ENCODE data around the gene PLSCR5. TPM values are rescaled to one million over a fixed set of nuclear protein-coding genes. Genes with fewer than 3 reads are reported as not detected.
A peak's percentile ranks its signal among the peaks of the same experiment; 100 is the strongest.

The PLSCR5 gene
- total RNA-seq, 2 experiments from 2014 or later = not detected

DNA sequence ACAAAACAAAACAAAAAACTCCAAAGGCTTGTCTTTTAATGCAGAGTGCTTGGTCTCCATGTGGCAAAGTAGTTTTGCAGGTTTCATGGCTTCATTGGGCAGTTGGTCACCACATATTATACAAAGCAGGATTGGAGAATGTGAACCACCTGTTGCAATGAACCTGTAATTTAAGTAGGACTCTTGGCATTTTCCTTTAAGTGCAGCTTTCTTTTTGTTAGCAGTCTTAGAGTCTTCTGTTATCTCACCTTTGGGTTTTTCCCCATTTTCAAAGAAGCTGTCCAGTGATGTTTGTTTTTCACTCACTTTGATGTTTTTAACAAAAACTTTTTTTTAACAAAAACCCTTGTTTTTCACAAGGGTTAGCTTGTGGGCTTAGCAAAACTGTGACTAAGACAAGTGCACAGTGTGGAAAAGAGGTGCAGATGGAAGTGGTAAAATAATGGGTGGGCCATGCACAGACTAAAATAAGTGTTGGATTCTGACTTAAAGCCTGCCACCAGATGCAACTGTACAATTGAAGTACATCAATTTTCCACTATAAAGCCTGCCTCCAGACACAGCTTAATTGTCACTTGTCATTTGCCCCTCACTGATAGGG lies 57.8 kb downstream of the PLSCR5 start:
- peak overlapping the region; percentile 82 for H3K27ac Mint-ChIP-seq
- POLR2A ChIA-PET = interaction anchor here (1.0 kb wide), 1 partner anchor 49 kb away, joined by 3 read pairs; no protein-coding TSS in a partner anchor
- no peak for ATAC-seq (ENCODE audit: low read depth)
- DNase-seq = no peak
- peaks cover 15% of the 10 kb centered on the region for H3K36me3 Mint-ChIP-seq
- no peaks in the 10 kb centered on the region for H3K9me3 Mint-ChIP-seq
- no peaks in the 10 kb centered on the region for H3K27me3 Mint-ChIP-seq
- peaks cover 49% of the 10 kb centered on the region for H3K4me1 Mint-ChIP-seq
- peak overlapping the region; percentile 30 for H3K4me3 Mint-ChIP-seq

DNA sequence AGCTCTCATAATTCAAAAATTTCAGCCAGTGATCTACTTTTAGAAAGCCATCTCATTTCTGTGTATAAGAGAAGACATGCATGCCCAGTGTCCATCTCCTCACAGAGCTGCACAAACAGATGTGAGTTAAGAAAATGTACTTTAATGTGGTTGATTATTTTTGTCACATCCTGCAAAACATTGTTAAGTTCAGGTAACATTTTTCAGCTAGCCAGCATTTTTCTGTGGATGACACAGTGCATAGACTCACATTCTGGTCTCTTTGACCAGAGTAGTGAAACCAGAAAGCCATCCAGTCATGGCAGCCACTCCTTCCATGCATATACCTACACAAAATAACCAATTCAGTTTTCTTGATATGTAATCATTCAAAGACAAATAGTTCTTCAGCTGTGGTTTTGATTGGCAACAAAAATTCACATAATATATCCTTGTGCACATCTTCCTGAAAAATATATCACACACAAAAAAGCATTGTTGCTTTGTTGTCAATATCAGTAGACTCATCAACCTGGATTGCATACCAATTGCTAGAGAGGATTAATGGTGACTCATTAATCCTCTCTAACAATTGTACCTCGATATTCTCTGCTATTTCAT lies 58.7 kb downstream of the PLSCR5 start:
- no peak for DNase-seq
- POLR2A ChIA-PET = interaction anchor here (1.0 to 1.2 kb wide), 2 partner anchors 49 to 77 kb away, joined by 3 to 4 read pairs; partner anchors contain the start of gene PLSCR2
- ATAC-seq (ENCODE audit: low read depth) = no peak
- Mint-ChIP-seq H3K9me3 (no peaks in the 10 kb centered on the region), H3K27me3 (no peaks in the 10 kb centered on the region), H3K36me3 (peaks cover 24% of the 10 kb centered on the region), H3K4me3 (peak overlapping the region; percentile 44), H3K4me1 (peaks cover 54% of the 10 kb centered on the region), H3K27ac (peak overlapping the region; percentile 82)

DNA sequence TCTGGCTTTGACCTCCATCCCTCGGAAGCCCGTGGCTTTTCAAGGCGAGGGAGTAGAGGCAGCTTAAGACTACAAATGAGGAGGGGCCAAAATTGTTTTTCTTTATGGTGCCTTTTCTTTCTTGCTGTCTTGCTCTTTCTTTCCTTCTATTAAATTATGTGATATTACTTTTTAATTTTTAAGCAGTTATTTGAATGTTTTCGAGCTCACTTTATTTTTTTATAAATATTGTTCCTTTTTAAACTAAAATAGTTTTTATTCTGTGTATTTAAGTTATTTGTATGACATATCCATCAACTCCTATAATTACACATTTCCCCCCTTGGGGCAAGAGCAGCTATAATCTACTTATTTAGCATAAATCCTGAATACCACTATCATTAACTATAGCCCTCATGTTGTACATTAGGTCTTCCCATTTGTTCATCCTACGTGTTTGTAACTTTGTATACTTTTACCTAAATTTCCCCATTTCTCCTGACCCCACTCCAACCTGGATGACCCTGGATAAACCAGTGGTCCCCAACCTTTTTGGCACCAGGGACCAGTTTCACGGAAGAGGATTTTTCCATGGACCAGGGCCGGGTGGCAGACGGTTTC lies 60.1 kb downstream of the PLSCR5 start:
- POLR2A ChIA-PET = interaction anchor here (0.7 to 3.3 kb wide), 9 partner anchors 9 to 76 kb away, joined by 3 to 31 read pairs (median 5); partner anchors contain the start of gene PLSCR2
- H3K4me3 Mint-ChIP-seq = peak overlapping the region; percentile 100
- peaks cover 56% of the 10 kb centered on the region for H3K4me1 Mint-ChIP-seq
- DNase-seq (no peak), ATAC-seq (ENCODE audit: low read depth) (no peak)
- H3K9me3 Mint-ChIP-seq = no peaks in the 10 kb centered on the region
- peaks cover 37% of the 10 kb centered on the region for H3K36me3 Mint-ChIP-seq
- no peaks in the 10 kb centered on the region for H3K27me3 Mint-ChIP-seq
- peak overlapping the region; percentile 99 for H3K27ac Mint-ChIP-seq

DNA sequence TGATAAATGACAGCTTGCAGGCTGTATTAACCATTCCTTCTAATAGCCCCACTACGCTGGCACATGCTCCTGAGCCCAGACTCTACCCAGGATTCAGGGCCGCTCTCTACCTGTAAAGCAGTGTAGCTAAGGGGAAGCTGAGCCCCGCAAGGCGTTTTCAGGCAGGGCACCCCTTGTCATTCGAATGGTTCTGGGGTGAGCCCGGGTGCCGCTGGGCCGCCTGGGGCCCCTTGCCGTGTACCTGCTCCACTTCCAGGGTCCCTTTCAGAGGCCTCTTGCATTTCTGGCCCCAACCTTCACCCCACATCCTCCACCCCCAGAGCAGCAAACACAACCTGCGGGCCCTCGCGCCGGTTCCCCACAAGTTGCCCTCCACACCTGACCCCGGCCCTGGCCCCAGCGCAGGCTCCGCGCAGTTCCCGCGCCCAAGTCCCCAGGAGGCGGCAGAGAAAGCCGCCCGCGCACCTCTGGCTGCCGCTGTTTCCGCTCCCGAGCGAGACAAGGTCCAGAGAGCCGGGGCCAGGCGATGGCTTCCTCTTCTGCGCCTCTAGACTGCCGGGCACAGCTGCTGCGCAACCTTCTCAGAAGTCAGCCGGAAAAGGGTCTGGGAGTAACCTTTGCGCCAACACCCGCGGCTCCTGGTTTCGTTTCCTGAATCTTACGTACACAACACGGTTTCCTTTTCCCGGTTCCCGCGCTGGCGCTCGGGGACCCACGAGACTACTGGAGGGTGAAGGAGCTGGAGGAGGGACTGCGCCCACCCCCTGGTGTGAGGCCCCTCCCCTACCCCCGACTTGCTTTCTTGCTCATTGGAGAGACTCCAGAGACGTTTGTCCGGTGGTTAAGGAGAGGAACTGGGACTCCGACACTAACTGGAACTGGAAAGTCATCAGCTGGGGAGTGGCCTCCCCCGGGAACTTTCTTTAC lies 60.9 kb downstream of the PLSCR5 start, which contains the start of gene PLSCR1:
Gene PLSCR1 (minus strand): TSS at position 606 of the 927 bp plus-strand sequence. CDS start 8,055 bp downstream, outside the sequence.
- DNase-seq (peak; percentile 87), ATAC-seq (ENCODE audit: low read depth) (peak; percentile 88)
- Mint-ChIP-seq H3K36me3 (peaks cover 37% of the 10 kb centered on the region), H3K27me3 (no peaks in the 10 kb centered on the region), H3K27ac (peak within 1 kb of the TSS; percentile 99), H3K4me3 (peak within 1 kb of the TSS; percentile 100), H3K9me3 (no peaks in the 10 kb centered on the region), H3K4me1 (peaks cover 59% of the 10 kb centered on the region)
- POLR2A ChIA-PET = interaction anchor here (0.7 to 3.3 kb wide), 11 partner anchors 10 to 75 kb away, joined by 3 to 31 read pairs (median 4); partner anchors contain the start of gene PLSCR2

GRCh38 chr3:146543461-146544001 lies 61.6 kb downstream of the PLSCR5 start:
- Mint-ChIP-seq H3K27me3 (no peaks in the 10 kb centered on the region), H3K36me3 (peaks cover 41% of the 10 kb centered on the region), H3K4me3 (peak overlapping the region; percentile 100), H3K9me3 (no peaks in the 10 kb centered on the region), H3K4me1 (peaks cover 59% of the 10 kb centered on the region), H3K27ac (peak overlapping the region; percentile 99)
- ATAC-seq (ENCODE audit: low read depth) (no peak), DNase-seq (no peak)
- POLR2A ChIA-PET = interaction anchor here (0.8 to 3.3 kb wide), 7 partner anchors 11 to 74 kb away, joined by 3 to 31 read pairs (median 12); partner anchors contain the start of gene PLSCR2

GRCh38 chr3:146542978-146543377 lies 62.2 kb downstream of the PLSCR5 start:
- Mint-ChIP-seq H3K27ac (peak overlapping the region; percentile 99), H3K4me1 (peaks cover 58% of the 10 kb centered on the region), H3K36me3 (peaks cover 41% of the 10 kb centered on the region), H3K4me3 (peak overlapping the region; percentile 100), H3K27me3 (no peaks in the 10 kb centered on the region), H3K9me3 (no peaks in the 10 kb centered on the region)
- ATAC-seq (ENCODE audit: low read depth) (no peak), DNase-seq (no peak)
- POLR2A ChIA-PET = interaction anchor here (0.7 to 3.3 kb wide), 6 partner anchors 10 to 74 kb away, joined by 3 to 31 read pairs (median 8); partner anchors contain the start of gene PLSCR2

- peaks cover 54% of the 10 kb centered on the region for H3K4me1 Mint-ChIP-seq
- DNase-seq (no peak), ATAC-seq (ENCODE audit: low read depth) (no peak)
- POLR2A ChIA-PET = interaction anchor here (1.0 to 3.3 kb wide), 2 partner anchors 16 to 43 kb away, joined by 3 to 31 read pairs; no protein-coding TSS in a partner anchor
- no peaks in the 10 kb centered on the region for H3K9me3 Mint-ChIP-seq
- H3K27ac Mint-ChIP-seq = peak overlapping the region; percentile 99
- H3K4me3 Mint-ChIP-seq = peak overlapping the region; percentile 100
- peaks cover 45% of the 10 kb centered on the region for H3K36me3 Mint-ChIP-seq
- H3K27me3 Mint-ChIP-seq = no peaks in the 10 kb centered on the region
These were observed 63.0 kb downstream of the PLSCR5 start for GRCh38 chr3:146542179-146542578.

GRCh38 chr3:146540978-146541377 lies 64.2 kb downstream of the PLSCR5 start:
- ATAC-seq (ENCODE audit: low read depth) (no peak), DNase-seq (no peak)
- Mint-ChIP-seq H3K9me3 (no peaks in the 10 kb centered on the region), H3K4me1 (peaks cover 51% of the 10 kb centered on the region), H3K27me3 (no peaks in the 10 kb centered on the region), H3K36me3 (peaks cover 55% of the 10 kb centered on the region), H3K4me3 (peak overlapping the region; percentile 100), H3K27ac (peak overlapping the region; percentile 72)
- POLR2A ChIA-PET = interaction anchor here (0.7 to 1.9 kb wide), 2 partner anchors 41 to 43 kb away, joined by 3 to 9 read pairs; no protein-coding TSS in a partner anchor

DNA sequence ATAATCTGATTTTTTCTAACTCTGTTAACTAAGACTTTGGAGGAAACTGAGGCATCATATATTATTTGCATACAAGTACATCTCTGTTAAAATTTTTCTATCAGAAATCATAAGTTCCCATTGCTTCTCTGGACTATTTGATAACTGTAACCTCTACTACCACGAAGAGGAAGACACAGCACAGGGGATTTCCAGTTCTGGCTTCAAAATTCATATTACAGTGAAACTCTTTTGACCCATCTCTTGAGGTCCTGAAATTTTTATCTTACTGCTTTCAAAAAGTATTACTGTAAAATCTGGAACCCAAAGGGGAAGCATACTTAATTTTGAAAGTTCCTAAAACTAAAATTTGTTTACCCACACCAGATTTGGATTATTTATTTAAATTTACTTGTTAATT lies 64.9 kb downstream of the PLSCR5 start:
- no peak for ATAC-seq (ENCODE audit: low read depth)
- H3K36me3 Mint-ChIP-seq = peaks cover 54% of the 10 kb centered on the region
- H3K27ac Mint-ChIP-seq = peak overlapping the region; percentile 72
- peaks cover 47% of the 10 kb centered on the region for H3K4me1 Mint-ChIP-seq
- H3K9me3 Mint-ChIP-seq = no peaks in the 10 kb centered on the region
- H3K4me3 Mint-ChIP-seq = peak overlapping the region; percentile 100
- POLR2A ChIA-PET = interaction anchor here (0.7 to 1.9 kb wide), 3 partner anchors 10 to 42 kb away, joined by 3 to 9 read pairs (median 4); no protein-coding TSS in a partner anchor
- H3K27me3 Mint-ChIP-seq = no peaks in the 10 kb centered on the region
- DNase-seq = no peak

- Mint-ChIP-seq H3K27ac (no peak overlapping the region), H3K36me3 (peaks cover 60% of the 10 kb centered on the region), H3K27me3 (no peaks in the 10 kb centered on the region), H3K4me1 (peaks cover 53% of the 10 kb centered on the region), H3K9me3 (no peaks in the 10 kb centered on the region), H3K4me3 (peak overlapping the region; percentile 100)
- POLR2A ChIA-PET = interaction anchor here (0.8 kb wide), 1 partner anchor 9 kb away, joined by 4 read pairs; no protein-coding TSS in a partner anchor
- no peak for ATAC-seq (ENCODE audit: low read depth)
- DNase-seq = no peak
These were observed 65.8 kb downstream of the PLSCR5 start for GRCh38 chr3:146539315-146539714.

- POLR2A ChIA-PET = no interaction called here
- ATAC-seq (ENCODE audit: low read depth) = no peak
- Mint-ChIP-seq H3K4me3 (peak overlapping the region; percentile 19), H3K36me3 (peaks cover 56% of the 10 kb centered on the region), H3K9me3 (no peaks in the 10 kb centered on the region), H3K27me3 (no peaks in the 10 kb centered on the region), H3K27ac (peak overlapping the region; percentile 3), H3K4me1 (peaks cover 58% of the 10 kb centered on the region)
- DNase-seq = no peak
These were observed 67.5 kb downstream of the PLSCR5 start for GRCh38 chr3:146537603-146538002.

GRCh38 chr3:146536681-146537080 lies 68.5 kb downstream of the PLSCR5 start:
- DNase-seq (no peak), ATAC-seq (ENCODE audit: low read depth) (no peak)
- Mint-ChIP-seq H3K36me3 (peaks cover 52% of the 10 kb centered on the region), H3K4me1 (peaks cover 52% of the 10 kb centered on the region), H3K27me3 (no peaks in the 10 kb centered on the region), H3K9me3 (no peaks in the 10 kb centered on the region), H3K27ac (no peak overlapping the region), H3K4me3 (peak overlapping the region; percentile 6)
- POLR2A ChIA-PET = no interaction called here

Data from activated naive CD8-positive, alpha-beta T cell treated with anti-CD3 and anti-CD28 coated beads, Interleukin-2, amount 10 ng/mL, durations not matched to agents 7 days and 5 days (primary cell).